K562 treated with DMSO at 1 percent for 12 hours (cell line): Measurements from ENCODE around the gene F2. TPM values are rescaled to one million over a fixed set of nuclear protein-coding genes. Genes with fewer than 3 reads are reported as not detected.

Experiments used
- total RNA-seq: library from RNA; unstranded; fragments of 300-600 nt; gene quantifications from 2 replicates; pipeline ENCODE4 v1.2.3, GENCODE V29; 2022; ENCODE audit not compliant: insufficient read depth

F2 gene
- not detected in 2 replicates for total RNA-seq

DNA sequence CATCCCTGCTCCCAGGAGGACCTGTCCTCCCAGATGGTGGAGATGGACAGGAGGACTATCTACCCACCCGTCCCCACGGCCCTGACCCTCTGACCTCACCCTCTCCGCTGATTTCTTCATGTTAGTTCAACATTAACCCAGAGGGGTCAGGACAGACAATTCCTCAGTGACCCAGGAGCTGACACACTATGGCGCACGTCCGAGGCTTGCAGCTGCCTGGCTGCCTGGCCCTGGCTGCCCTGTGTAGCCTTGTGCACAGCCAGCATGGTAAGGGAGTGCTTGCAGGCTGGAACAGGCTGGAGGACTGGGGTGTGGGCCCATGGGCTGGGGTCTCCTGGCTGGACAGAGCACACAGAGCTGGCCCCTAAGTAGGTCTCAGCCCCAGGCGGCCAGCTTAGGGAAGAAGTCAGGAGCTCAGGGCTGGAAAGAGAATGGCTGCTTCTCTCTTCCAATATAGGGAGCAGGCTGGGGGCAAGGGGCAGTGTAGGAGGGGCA is at the start of gene F2:
F2 (plus strand) TSS at position 166 of the 495 bp plus-strand sequence; CDS start at position 189, 23 bp downstream.

DNA sequence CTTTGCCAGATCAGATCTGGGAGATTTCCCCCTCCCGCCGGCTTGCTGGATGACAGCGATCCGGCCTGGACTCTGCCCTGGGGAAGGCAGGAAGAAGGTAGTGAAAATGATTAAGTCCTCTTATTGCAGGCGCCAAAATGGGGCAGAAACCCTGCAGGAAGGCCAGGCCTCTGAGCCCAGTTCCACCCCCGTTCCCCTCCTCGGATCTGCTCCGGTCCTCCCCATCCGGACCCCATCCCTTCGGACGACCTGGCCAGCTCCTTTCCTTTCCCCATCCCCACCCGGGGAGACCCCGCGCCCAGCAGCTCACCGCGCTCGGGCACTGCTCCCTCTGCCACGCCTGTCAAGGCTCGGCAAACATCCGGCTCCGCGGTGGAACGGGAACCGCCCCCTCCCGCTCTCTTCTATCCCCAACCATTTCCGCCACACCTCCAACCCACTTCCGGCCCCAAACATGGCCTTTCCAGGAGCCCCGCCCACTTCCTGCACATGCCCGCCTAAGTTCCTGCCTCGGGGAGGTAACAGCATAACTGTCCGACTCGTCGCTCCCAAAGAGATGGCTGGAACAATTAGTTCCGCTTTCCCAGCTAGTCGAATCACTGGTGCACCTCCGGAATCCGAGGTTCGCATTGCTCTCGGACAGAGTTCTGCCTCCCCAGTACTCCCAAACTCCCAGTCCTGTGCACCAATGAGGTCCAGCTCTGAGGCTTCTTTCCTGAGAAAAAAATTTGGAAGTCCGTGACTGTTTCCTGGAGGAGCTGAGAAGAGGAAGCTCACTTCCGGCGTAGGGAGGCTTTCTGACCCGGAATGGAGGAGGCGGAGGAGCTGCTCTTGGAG is 18.6 kb upstream of the F2 start, which contains the start of the genes ARHGAP1 and ZNF408:
ARHGAP1 (minus strand) TSS at position 379 of the 837 bp plus-strand sequence. CDS start 4,512 bp downstream, outside the sequence.
ZNF408 (plus strand) TSS at position 791 of the 837 bp plus-strand sequence; CDS start at position 808, 17 bp downstream.

Other genes starting within 250 kb of the F2 start
- gene AMBRA1, start 125.2 kb upstream of the F2 start, total RNA-seq, result 18.6 and 38.8 TPM in 2 replicates
- gene HARBI1, start 102.0 kb upstream of the F2 start, total RNA-seq, result 5.3 and 19.6 TPM in 2 replicates
- 32.7 and 57.2 TPM in 2 replicates for gene ATG13, start 101.7 kb upstream of the F2 start, total RNA-seq
- gene ARHGAP1, start 18.6 kb upstream of the F2 start, total RNA-seq, result 12.3 and 26.3 TPM in 2 replicates
- gene ZNF408, start 18.2 kb upstream of the F2 start, total RNA-seq, result 11.5 and 14.0 TPM in 2 replicates
- gene CKAP5, start 127.1 kb downstream of the F2 start, total RNA-seq, result 26.1 and 84.9 TPM in 2 replicates
- gene LRP4, start 199.3 kb downstream of the F2 start, total RNA-seq, result 0.91 TPM in 1 of 2 replicates, not detected in the other
- gene CSTPP1, start 217.5 kb downstream of the F2 start, total RNA-seq, result 22.3 and 27.0 TPM in 2 replicates